MM.1S (cell line): ENCODE results near the gene TPT1.
A peak's percentile ranks its signal among the peaks of the same experiment; 100 is the strongest.
"Not testable (repeated sequence)": the region's sequence is repeated elsewhere in the genome, so short reads cannot be mapped to it uniquely, and the experiment has no call there.

Experiments used
- DNase-seq: peaks from one replicate; pipeline ENCODE4 v3.0.0-alpha.2; 2015
- H2AFZ ChIP-seq: fragments of 300-600 bp; sonication (generic); 2 replicates; pipeline ENCODE4 v1.6.0; 2016; ENCODE audit warnings: antibody characterized with exemption, low read length
- H3F3A ChIP-seq: fragments of 300-600 bp; sonication (generic); 2 replicates; pipeline ENCODE4 v1.6.1; 2016; ENCODE audit warnings: mild to moderate bottlenecking, antibody characterized with exemption, low read length, moderate library complexity, mixed read lengths; ENCODE audit not compliant: insufficient read depth
- H3K27ac ChIP-seq: fragments of 300-600 bp; sonication (generic); 2 replicates; pipeline ENCODE4 v1.5.1; 2016; ENCODE audit warnings: mild to moderate bottlenecking, low read length
- H3K27me3 ChIP-seq: fragments of 300-600 bp; sonication (generic); replicated peaks from 2 replicates; pipeline ENCODE4 v1.6.0; 2016; ENCODE audit warnings: low read length; ENCODE audit not compliant: insufficient read depth
- H3K36me3 ChIP-seq: fragments of 300-600 bp; sonication (generic); replicated peaks from 2 replicates; pipeline ENCODE4 v1.6.1; 2016; ENCODE audit warnings: mild to moderate bottlenecking, low read length, mixed read lengths; ENCODE audit not compliant: insufficient read depth
- H3K4me1 ChIP-seq: fragments of 300-600 bp; sonication (generic); 2 replicates; pipeline ENCODE4 v1.6.1; 2016; ENCODE audit warnings: low read length, mixed read lengths
- H3K4me2 ChIP-seq: fragments of 300-600 bp; sonication (generic); 2 replicates; pipeline ENCODE4 v1.6.0; 2016; ENCODE audit warnings: low read depth, low read length
- H3K4me3 ChIP-seq: fragments of 300-600 bp; sonication (generic); 2 replicates; pipeline ENCODE4 v1.5.1; 2016; ENCODE audit warnings: low read length, mixed read lengths
- H3K79me2 ChIP-seq: fragments of 300-600 bp; sonication (generic); 2 replicates; pipeline ENCODE4 v1.6.1; 2016; ENCODE audit warnings: mixed run types, low read length, mixed read lengths
- H3K9ac ChIP-seq: fragments of 300-600 bp; sonication (generic); 2 replicates; pipeline ENCODE4 v1.6.1; 2016; ENCODE audit warnings: low read length, mixed read lengths
- H3K9me2 ChIP-seq: fragments of 300-600 bp; sonication (generic); replicated peaks from 2 replicates; pipeline ENCODE4 v1.6.1; 2016; ENCODE audit warnings: mild to moderate bottlenecking, low read length, mixed read lengths; ENCODE audit not compliant: insufficient read depth
- H3K9me3 ChIP-seq: fragments of 300-600 bp; sonication (generic); replicated peaks from 2 replicates; pipeline ENCODE4 v1.6.1; 2016; ENCODE audit warnings: mild to moderate bottlenecking, low read length, mixed read lengths; ENCODE audit not compliant: insufficient read depth
- H4K20me1 ChIP-seq: fragments of 300-600 bp; sonication (generic); 2 replicates; pipeline ENCODE4 v1.6.1; 2016; ENCODE audit warnings: mild to moderate bottlenecking, low read length, moderate library complexity, mixed read lengths; ENCODE audit not compliant: insufficient read depth
- CTCF ChIP-seq: fragments of 300-600 bp; sonication (generic); IDR thresholded peaks from 2 replicates; pipeline ENCODE4 v1.5.1; 2016; ENCODE audit warnings: antibody characterized with exemption, low read length, mixed read lengths
- EZH2 ChIP-seq: fragments of 300-600 bp; sonication (generic); optimal IDR thresholded peaks from 2 replicates; pipeline ENCODE3; 2017; ENCODE audit warnings: low read depth, mild to moderate bottlenecking, antibody characterized with exemption, low read length, mixed read lengths
- EZH2phosphoT487 ChIP-seq: fragments of 300-600 bp; sonication (generic); IDR thresholded peaks from 2 replicates; pipeline ENCODE4 v1.6.1; 2018; ENCODE audit warnings: antibody characterized with exemption, low read length

The TPT1 gene

GRCh38 chr13:45299194-45299593 is 41.8 kb downstream of the TPT1 start:
- H3K9me2 ChIP-seq: no peaks in the 10 kb centered on the region
- peaks cover 12% of the 10 kb centered on the region for H3K4me1 ChIP-seq
- no peak for DNase-seq
- no peak overlapping the region for H3K9ac ChIP-seq
- H3F3A ChIP-seq: 0 out of 2 replicates have a peak, but pooled peaks cover 5% of the 10 kb centered on the region
- H3K9me3 ChIP-seq: no peaks in the 10 kb centered on the region
- no peaks in the 10 kb centered on the region for H3K27me3 ChIP-seq
- H3K36me3 ChIP-seq: no peaks in the 10 kb centered on the region
- no peak overlapping the region for H3K27ac ChIP-seq
- H3K79me2 ChIP-seq: no peaks in the 10 kb centered on the region
- H3K4me2 ChIP-seq: no peak overlapping the region
- TF ChIP-seq EZH2 (no peak), CTCF (no peak), EZH2phosphoT487 (no peak)
- H4K20me1 ChIP-seq: no peaks in the 10 kb centered on the region
- no peak overlapping the region for H3K4me3 ChIP-seq
- no peak overlapping the region for H2AFZ ChIP-seq

DNA sequence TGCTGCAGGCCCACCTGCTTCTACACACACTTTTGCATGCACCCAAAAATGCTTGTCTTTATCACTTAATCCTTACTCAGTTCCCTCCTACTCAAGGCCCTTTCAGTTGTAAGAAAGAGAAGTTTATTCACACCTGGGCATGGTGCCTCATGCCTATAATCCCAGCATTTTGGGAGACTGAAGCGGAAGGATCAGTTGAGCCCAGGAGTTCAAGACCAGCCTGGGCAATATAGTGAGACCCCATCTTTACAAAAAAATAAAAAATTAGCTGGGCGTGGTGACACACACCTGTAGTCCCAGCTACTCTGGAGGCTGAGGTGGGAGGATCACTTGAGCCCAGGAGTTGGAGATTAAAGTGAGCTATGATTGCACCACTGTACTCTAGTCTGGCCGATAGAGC is 42.4 kb downstream of the TPT1 start:
- not testable (repeated sequence) for H3K9ac ChIP-seq, H3K79me2 ChIP-seq, H3K4me3 ChIP-seq, H3K27me3 ChIP-seq, H3K9me2 ChIP-seq, H2AFZ ChIP-seq, H3K9me3 ChIP-seq, H3K36me3 ChIP-seq, H3K4me2 ChIP-seq, H3F3A ChIP-seq, H4K20me1 ChIP-seq, DNase-seq
- Histone ChIP-seq H3K4me1 (peaks cover 12% of the 10 kb centered on the region), H3K27ac (peak overlapping the region; percentile 56; the same call in 1 of the 2 replicates)

DNA sequence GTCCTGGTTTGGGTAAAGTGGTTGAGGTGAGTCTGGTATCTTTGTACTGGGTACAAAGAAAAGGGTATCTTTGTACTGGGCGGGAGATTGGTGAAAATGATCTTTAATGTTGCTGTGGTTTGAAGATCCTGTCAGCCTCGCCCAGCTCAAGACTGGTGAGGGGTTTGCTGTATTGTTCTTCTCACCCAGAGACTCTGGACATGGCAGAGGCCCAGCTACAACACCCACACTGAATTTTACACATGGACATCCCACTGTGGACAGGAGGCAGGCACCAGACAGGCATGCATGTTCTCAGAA is 42.8 kb downstream of the TPT1 start:
- Histone ChIP-seq H3K4me3 (no peak overlapping the region), H3K36me3 (no peaks in the 10 kb centered on the region), H2AFZ (no peak overlapping the region), H3K9ac (no peak overlapping the region), H3K9me2 (no peaks in the 10 kb centered on the region), H3F3A (0 out of 2 replicates have a peak, but pooled peaks cover 5% of the 10 kb centered on the region), H3K4me1 (peaks cover 12% of the 10 kb centered on the region), H3K79me2 (no peaks in the 10 kb centered on the region), H3K27me3 (no peaks in the 10 kb centered on the region), H3K4me2 (peak overlapping the region; percentile 32), H4K20me1 (no peaks in the 10 kb centered on the region), H3K27ac (peak overlapping the region; percentile 56; the same call in 1 of the 2 replicates), H3K9me3 (no peaks in the 10 kb centered on the region)
- TF ChIP-seq CTCF (no peak), EZH2phosphoT487 (no peak), EZH2 (no peak)
- no peak for DNase-seq

DNA sequence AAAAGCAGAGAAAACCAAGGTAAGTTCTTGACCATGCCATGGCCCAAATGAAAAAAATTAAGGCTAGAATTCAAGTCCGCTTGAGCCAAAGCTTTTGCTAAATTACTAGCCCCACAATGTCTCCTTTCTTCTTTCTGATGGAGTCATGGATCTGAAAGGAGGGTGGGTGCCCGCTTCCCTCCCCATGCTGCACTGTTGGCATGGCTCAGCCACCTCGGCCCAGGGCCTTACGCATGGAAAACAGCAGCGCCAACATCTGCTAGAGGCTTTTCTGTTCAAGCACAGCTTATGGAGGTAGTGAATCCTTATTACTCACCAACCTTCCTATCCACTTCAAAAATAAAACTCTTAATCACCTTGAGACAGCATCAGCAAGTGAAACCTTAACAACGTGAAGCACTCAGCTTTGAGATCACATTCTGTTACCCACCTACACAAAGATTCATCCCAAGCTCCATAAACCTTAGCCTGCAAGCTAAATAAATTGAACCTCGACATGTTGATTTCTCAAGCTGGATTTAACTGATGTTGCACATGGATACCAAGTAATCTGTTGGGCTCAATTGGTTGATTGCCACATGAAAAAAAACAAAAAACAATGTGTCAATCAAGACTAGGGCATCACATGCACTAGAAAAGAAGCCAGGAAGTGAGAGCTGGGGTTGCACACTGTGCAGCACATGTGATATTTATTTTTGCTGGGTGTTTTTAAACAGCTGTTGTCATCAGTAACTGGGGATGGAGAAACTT is 43.4 kb downstream of the TPT1 start:
- Histone ChIP-seq H3K27ac (peak overlapping the region; percentile 56; the same call in 1 of the 2 replicates), H3K27me3 (no peaks in the 10 kb centered on the region), H3K36me3 (no peaks in the 10 kb centered on the region), H3F3A (0 out of 2 replicates have a peak, but pooled peaks cover 5% of the 10 kb centered on the region), H3K4me2 (peak overlapping the region; percentile 32), H3K4me3 (no peak overlapping the region), H3K4me1 (peaks cover 12% of the 10 kb centered on the region), H3K9ac (no peak overlapping the region), H2AFZ (no peak overlapping the region), H3K79me2 (no peaks in the 10 kb centered on the region), H3K9me3 (no peaks in the 10 kb centered on the region), H4K20me1 (no peaks in the 10 kb centered on the region), H3K9me2 (no peaks in the 10 kb centered on the region)
- no peak for TF ChIP-seq CTCF
- TF ChIP-seq EZH2phosphoT487: no peak
- no peak for TF ChIP-seq EZH2
- peak; percentile 22 for DNase-seq
